Endothelial cell of umbilical vein (primary cell): ENCODE data around the gene DERA. TPM values are rescaled to one million over a fixed set of nuclear protein-coding genes. Genes with fewer than 3 reads are reported as not detected.

Source experiments
- BruUV-seq: library from RNA; stranded (reverse); fragments of 400-500 nt; replicated peaks from 2 replicates; lab custom pipeline; 2021; lab: Mats Ljungman, UMichigan
- CTCF ChIA-PET: fragments of 300-600, 350-600 bp; sonication (Branson Sonifier 250); formaldehyde crosslinking; loops from one replicate; lab custom pipeline; 2021; ENCODE audit warnings: antibody characterized with exemption, inconsistent platforms; lab: Charles Lee
- POLR2A ChIA-PET: fragments of 300-600, 350-600 bp; sonication (Branson Sonifier 250); formaldehyde crosslinking; loops from one replicate; lab custom pipeline; 2021; ENCODE audit warnings: antibody characterized with exemption, inconsistent platforms; lab: Charles Lee
- DNase-seq: peaks from one replicate; pipeline ENCODE4 v3.0.0-alpha.2; 2011; ENCODE audit warnings: low read depth, low spot score
- FAIRE-seq: peaks from 2 replicates; lab custom pipeline; 2011; peaks lifted over from hg19 to GRCh38; lab: Jason Lieb, UNC
- H2AFZ ChIP-seq: 2 replicates; pipeline ENCODE4 v1.6.0; 2012; ENCODE audit warnings: low read depth, low read length, control low read depth, inconsistent platforms
- H3K27ac ChIP-seq: 2 replicates; pipeline ENCODE4 v1.5.1; 2011; ENCODE audit warnings: low read depth, mild to moderate bottlenecking, control low read depth, low read length, moderate library complexity; ENCODE audit not compliant: insufficient read depth
- H3K27me3 ChIP-seq, 2 experiments: 2 replicates each; pipeline versions ENCODE4 v1.6.0 to v1.6.1; 2011; ENCODE audit warnings: low read length in 2 of 2, mixed read lengths in 1 of 2; ENCODE audit not compliant: control insufficient read depth in 2 of 2, insufficient read depth in 2 of 2
- H3K36me3 ChIP-seq, 2 experiments: 2 replicates in 1 of 2; 3 replicates in 1 of 2; pipeline ENCODE4 v1.5.1; 2011; ENCODE audit warnings: low read length in 2 of 2, mild to moderate bottlenecking in 1 of 2, moderate library complexity in 1 of 2; ENCODE audit not compliant: control insufficient read depth in 2 of 2, insufficient read depth in 2 of 2; ENCODE audit errors: extremely low read depth in 1 of 2
- H3K4me1 ChIP-seq: 3 replicates; pipeline ENCODE4 v1.5.1; 2011; ENCODE audit warnings: mild to moderate bottlenecking, low read length; ENCODE audit not compliant: control insufficient read depth, insufficient read depth; ENCODE audit errors: extremely low read depth
- H3K4me2 ChIP-seq: 2 replicates; pipeline ENCODE4 v1.6.1; 2011; ENCODE audit warnings: low read length, control low read depth, mixed read lengths; ENCODE audit not compliant: insufficient read depth
- H3K4me3 ChIP-seq, 3 experiments: fragments of 200-600 bp in 1 of 3; sonication (generic), shearing (Covaris generic) in 1 of 3; replicated peaks in 1 of 3; 2 replicates each; pipeline ENCODE4 v1.5.1; 2011 to 2016; ENCODE audit warnings: control low read depth in 3 of 3, low read length in 3 of 3, mild to moderate bottlenecking in 2 of 3, inconsistent platforms in 1 of 3, low read depth in 1 of 3, moderate library complexity in 1 of 3; ENCODE audit not compliant: insufficient read depth in 1 of 3
- H3K79me2 ChIP-seq: 2 replicates; pipeline ENCODE4 v1.6.0; 2012; ENCODE audit warnings: low read length, inconsistent platforms; ENCODE audit not compliant: control insufficient read depth, insufficient read depth
- H3K9ac ChIP-seq: replicated peaks from 2 replicates; pipeline ENCODE3; 2011; ENCODE audit warnings: low read length, control low read depth; ENCODE audit not compliant: insufficient read depth; ENCODE audit errors: extremely low read depth
- H3K9me1 ChIP-seq: replicated peaks from 3 replicates; pipeline ENCODE4 v1.6.0; 2011; ENCODE audit warnings: mild to moderate bottlenecking, low read length; ENCODE audit not compliant: control insufficient read depth, insufficient read depth; ENCODE audit errors: extremely low read depth
- H3K9me3 ChIP-seq: replicated peaks from 2 replicates; pipeline ENCODE4 v1.5.1; 2012; ENCODE audit warnings: low read length, inconsistent platforms; ENCODE audit not compliant: control insufficient read depth, insufficient read depth
- H4K20me1 ChIP-seq: replicated peaks from 2 replicates; pipeline ENCODE3; 2011; ENCODE audit warnings: mild to moderate bottlenecking, low read length; ENCODE audit not compliant: control insufficient read depth, insufficient read depth; ENCODE audit errors: extremely low read depth
- GATA2 ChIP-seq: IDR thresholded peaks from 2 replicates; pipeline ENCODE4 v1.7.0; 2011; ENCODE audit warnings: low read depth, mild to moderate bottlenecking, moderate library complexity, mixed read lengths, low read length; ENCODE audit not compliant: insufficient read length, insufficient read depth
- JUN ChIP-seq: IDR thresholded peaks from 2 replicates; pipeline ENCODE4 v1.6.1; 2011; ENCODE audit warnings: borderline replicate concordance, low read depth; ENCODE audit not compliant: insufficient read length, insufficient read depth
- MYC ChIP-seq: IDR thresholded peaks from one replicate; pipeline ENCODE4 v1.6.1; 2011; ENCODE audit warnings: mild to moderate bottlenecking, low read depth, low read length
- POLR2A ChIP-seq: IDR thresholded peaks from 2 replicates; pipeline ENCODE4 v1.6.1; 2012; ENCODE audit warnings: low read depth, mild to moderate bottlenecking, control low read depth, low read length
- POLR2AphosphoS5 ChIP-seq: IDR thresholded peaks from 2 replicates; pipeline ENCODE4 v1.6.1; 2012; ENCODE audit warnings: low read depth, mild to moderate bottlenecking, control low read depth, low read length, moderate library complexity; ENCODE audit not compliant: insufficient read depth
- dilution Hi-C: fragments of 300-500 bp; cut with MboI; formaldehyde crosslinking; loops from one replicate; pipeline ENCODE4 v1.15.0; 2019; ENCODE audit warnings: low sequenced_read_pairs; ENCODE audit not compliant: extremely low pct_ligation_motif_present
- intact Hi-C: fragments of 100-400 bp; cut with micrococcal nuclease; formaldehyde crosslinking; loops from one replicate; pipeline ENCODE4 v1.10.0; 2022
- polyA plus RNA-seq, 4 experiments: library from polyadenylated mRNA; depleted of rRNA in 3 of 4; stranded (reverse) in 3 of 4; unstranded in 1 of 4; fragments of >200 nt; gene quantifications; 2 replicates each; pipeline versions ENCODE4 v1.2.1 to v1.2.3, GENCODE V29; 2011 to 2012; ENCODE audit warnings: missing spikeins in 1 of 4
- total RNA-seq: library from RNA; stranded (reverse); gene quantifications from 2 replicates; pipeline ENCODE4 v1.2.3, GENCODE V29; 2021
- TF ChIP-seq, protein P1 (sequence below), 2 donors: IDR thresholded peaks; 1 replicate in 1 of 2; 2 replicates in 1 of 2; pipeline ENCODE4 v1.5.1; 2011; ENCODE audit warnings: low read length in 2 of 2, mild to moderate bottlenecking in 2 of 2, moderate library complexity in 2 of 2, control low read depth in 1 of 2, inconsistent platforms in 1 of 2, low read depth in 1 of 2; ENCODE audit not compliant: insufficient read depth in 1 of 2; ENCODE audit errors: extremely low read depth in 1 of 2
- TF ChIP-seq, protein P2 (sequence below): IDR thresholded peaks from 2 replicates; pipeline ENCODE4 v1.6.1; 2011; ENCODE audit not compliant: insufficient read depth, insufficient read length

The DERA gene
- total and polyA plus RNA-seq, 2 donors (not counting 3 experiments of a cell fraction or from before 2014, with no cell fraction given) = 19.8 to 41.5 TPM

DNA sequence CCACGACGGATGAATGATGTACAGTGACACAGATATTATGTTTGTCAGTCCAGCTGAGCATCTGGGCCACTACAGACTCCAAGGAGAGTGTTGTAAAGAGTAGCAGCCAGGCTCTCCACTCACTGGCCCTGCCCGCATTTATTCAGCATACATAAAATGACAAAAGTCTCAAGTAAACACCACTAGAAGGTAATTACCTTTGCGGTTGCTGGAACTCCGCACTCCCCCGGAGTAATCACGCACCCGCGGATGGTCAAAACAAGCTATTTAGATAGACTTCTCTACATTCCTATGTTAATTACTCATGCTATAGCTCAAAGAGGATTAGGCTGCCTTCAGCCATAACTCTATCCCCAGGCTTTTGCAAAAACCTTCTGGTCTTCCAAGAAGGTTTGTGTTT, 47.8 kb upstream of the DERA start:
- H2AFZ ChIP-seq = no peak overlapping the region
- peaks cover 2% of the 10 kb centered on the region in 2 experiments for H3K27me3 ChIP-seq
- no peak overlapping the region for H3K27ac ChIP-seq
- DNase-seq = no peak
- no peak for FAIRE-seq
- no TSS peak for BruUV-seq
- H3K36me3 ChIP-seq = no peaks in the 10 kb centered on the region
- CTCF ChIA-PET = interaction anchor here (0.9 to 2.9 kb wide), 3 partner anchors 273 to 331 kb away, joined by 3 to 9 read pairs (median 3); no protein-coding TSS in a partner anchor
- no peak overlapping the region for H3K4me3 ChIP-seq
- intact Hi-C loops = no loop called here
- TF ChIP-seq GATA2 (no peak), JUN (no peak), MYC (no peak), POLR2A (no peak), POLR2AphosphoS5 (no peak)
- TF ChIP-seq, protein P1, sequence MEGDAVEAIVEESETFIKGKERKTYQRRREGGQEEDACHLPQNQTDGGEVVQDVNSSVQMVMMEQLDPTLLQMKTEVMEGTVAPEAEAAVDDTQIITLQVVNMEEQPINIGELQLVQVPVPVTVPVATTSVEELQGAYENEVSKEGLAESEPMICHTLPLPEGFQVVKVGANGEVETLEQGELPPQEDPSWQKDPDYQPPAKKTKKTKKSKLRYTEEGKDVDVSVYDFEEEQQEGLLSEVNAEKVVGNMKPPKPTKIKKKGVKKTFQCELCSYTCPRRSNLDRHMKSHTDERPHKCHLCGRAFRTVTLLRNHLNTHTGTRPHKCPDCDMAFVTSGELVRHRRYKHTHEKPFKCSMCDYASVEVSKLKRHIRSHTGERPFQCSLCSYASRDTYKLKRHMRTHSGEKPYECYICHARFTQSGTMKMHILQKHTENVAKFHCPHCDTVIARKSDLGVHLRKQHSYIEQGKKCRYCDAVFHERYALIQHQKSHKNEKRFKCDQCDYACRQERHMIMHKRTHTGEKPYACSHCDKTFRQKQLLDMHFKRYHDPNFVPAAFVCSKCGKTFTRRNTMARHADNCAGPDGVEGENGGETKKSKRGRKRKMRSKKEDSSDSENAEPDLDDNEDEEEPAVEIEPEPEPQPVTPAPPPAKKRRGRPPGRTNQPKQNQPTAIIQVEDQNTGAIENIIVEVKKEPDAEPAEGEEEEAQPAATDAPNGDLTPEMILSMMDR (IDR thresholded peaks at IDR 0.05; ENCODE audit: extremely low read depth in 1 of 2, insufficient read depth in 1 of 2, low read depth in 1 of 2, low read length in 2 of 2) = no peak
- TF ChIP-seq, protein P2, sequence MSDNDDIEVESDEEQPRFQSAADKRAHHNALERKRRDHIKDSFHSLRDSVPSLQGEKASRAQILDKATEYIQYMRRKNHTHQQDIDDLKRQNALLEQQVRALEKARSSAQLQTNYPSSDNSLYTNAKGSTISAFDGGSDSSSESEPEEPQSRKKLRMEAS = no peak
- H3K79me2 ChIP-seq = no peaks in the 10 kb centered on the region
- H3K4me1 ChIP-seq = no peaks in the 10 kb centered on the region
- POLR2A ChIA-PET = no interaction called here
- no peak overlapping the region for H3K9ac ChIP-seq
- H3K9me3 ChIP-seq = no peaks in the 10 kb centered on the region
- dilution Hi-C loops = no loop called here
- H3K9me1 ChIP-seq = no peaks in the 10 kb centered on the region
- H3K4me2 ChIP-seq = no peak overlapping the region
- no peaks in the 10 kb centered on the region for H4K20me1 ChIP-seq
